C4-2B (cell line): ENCODE measurements around the gene TUBA3D.
"Not testable (repeated sequence)": the region's sequence is repeated elsewhere in the genome, so short reads cannot be mapped to it uniquely, and the experiment has no call there.

ENCODE experiments used
- CTCF ChIP-seq: fragments of 450-650 bp; conservative IDR thresholded peaks from 2 replicates; pipeline ENCODE4 v1.5.1; 2017; ENCODE audit warnings: mild to moderate bottlenecking
- ZFX ChIP-seq: fragments of 450-650 bp; IDR thresholded peaks from 2 replicates; pipeline ENCODE4 v1.6.1; 2017

DNA sequence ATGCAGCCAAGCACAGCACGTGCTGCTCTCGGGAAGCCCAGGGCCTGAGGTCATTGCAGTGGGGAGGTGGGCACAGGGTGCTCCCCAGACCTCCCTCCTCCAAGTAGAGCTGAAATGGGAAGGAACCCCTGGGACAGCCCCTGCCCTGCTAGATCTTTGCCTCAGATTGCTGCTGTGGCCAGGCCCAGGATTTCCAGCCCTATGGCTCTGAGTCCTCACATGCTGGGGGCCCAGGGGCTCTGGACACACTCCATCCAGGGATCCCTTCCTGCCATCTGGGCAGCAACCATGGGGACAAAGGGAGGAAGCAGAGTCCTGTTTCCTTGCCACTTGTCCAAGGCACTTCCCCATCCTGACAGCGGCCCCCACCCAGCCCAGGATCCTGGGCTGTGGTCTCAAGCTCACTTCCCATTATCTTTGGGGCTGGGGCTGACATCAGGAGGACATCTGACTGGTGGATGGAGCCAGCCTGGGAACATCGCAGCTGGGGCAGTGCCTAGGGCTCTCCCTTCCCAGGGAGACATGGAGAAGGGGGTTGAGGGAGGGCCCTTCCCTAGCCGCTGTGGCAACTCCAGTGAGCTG lies 54.0 kb downstream of the TUBA3D start:
- not testable (repeated sequence) for TF ChIP-seq CTCF, ZFX
